ENCODE measurements around the gene VCY.
"Not testable (repeated sequence)": the region's sequence is repeated elsewhere in the genome, so short reads cannot be mapped to it uniquely, and the experiment has no call there.

Gene VCY

DNA sequence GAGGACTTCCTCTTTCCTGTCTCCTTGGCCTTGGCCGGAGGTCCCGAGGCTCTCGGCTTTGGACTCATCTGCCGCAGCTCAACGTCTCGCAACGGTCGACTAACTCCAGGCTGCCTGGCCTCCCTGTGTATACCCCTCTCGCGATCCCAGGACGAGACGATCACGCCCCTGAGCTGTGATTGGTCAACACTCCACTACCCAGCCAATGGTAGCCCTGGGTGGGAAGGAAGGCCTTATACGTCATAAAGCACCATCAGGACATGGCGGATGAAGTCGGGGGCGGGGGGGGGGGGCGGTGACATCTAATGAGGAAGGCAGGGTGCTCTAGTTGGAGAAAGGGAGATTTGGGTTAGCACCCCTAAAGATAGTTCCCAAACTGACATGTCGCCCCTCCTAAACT is at the start of gene VCY:
Gene VCY, minus strand, starts transcription at position 101 of the 400 bp plus-strand sequence. Its CDS starts 33 bp downstream, at position 68.
- H3K4me3 ChIP-seq (ENCODE audit: low read depth, low read length), result not testable (repeated sequence)

DNA sequence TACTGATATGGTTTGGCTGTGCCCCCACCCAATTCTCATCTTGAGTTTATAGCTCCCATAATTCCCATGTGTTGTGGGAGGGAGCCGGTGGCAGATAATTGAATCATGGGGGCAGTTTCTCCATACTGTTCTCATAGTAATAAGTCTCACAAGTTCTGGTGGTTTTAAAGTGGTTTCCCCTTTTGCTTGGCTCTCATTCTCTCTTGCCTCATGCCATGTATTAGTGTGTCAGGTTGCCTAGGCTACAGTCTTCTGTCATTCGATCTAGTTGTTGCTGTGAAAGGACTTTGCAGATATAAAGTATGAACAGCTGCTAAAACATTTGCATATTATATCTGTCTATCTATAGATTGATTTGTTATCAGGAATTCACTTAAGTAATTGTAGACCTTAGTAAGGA is 44.1 kb upstream of the VCY start:
- H3K4me3 ChIP-seq (ENCODE audit: low read depth, low read length), result not testable (repeated sequence)

GRCh38 chrY:14011916-14012315 is 25.6 kb upstream of the VCY start:
- not testable (repeated sequence) for H3K4me3 ChIP-seq (ENCODE audit: low read depth, low read length)

GRCh38 chrY:13942406-13942805 is 43.9 kb downstream of the VCY start:
- not testable (repeated sequence) for H3K4me3 ChIP-seq (ENCODE audit: low read depth, low read length)
